Activated naive CD8-positive, alpha-beta T cell treated with anti-CD3 and anti-CD28 coated beads for 36 hours (primary cell): ENCODE data around the gene NDUFA7. TPM values are rescaled to one million over a fixed set of nuclear protein-coding genes. Genes with fewer than 3 reads are reported as not detected.
"Not testable (repeated sequence)": the region's sequence is repeated elsewhere in the genome, so short reads cannot be mapped to it uniquely, and the experiment has no call there.

Experiments
- DNase-seq: peaks from one replicate; pipeline ENCODE4 v3.0.0; 2021
- H3K27ac Mint-ChIP-seq: one replicate; pipeline ENCODE4 v1.8.0; 2022; ENCODE audit warnings: mild to moderate bottlenecking, moderate library complexity, mixed read lengths
- H3K27me3 Mint-ChIP-seq: one replicate; pipeline ENCODE4 v1.8.0; 2022; ENCODE audit warnings: mild to moderate bottlenecking, mixed read lengths
- H3K36me3 Mint-ChIP-seq: one replicate; pipeline ENCODE4 v1.8.0; 2021; ENCODE audit warnings: mild to moderate bottlenecking, mixed read lengths
- H3K4me1 Mint-ChIP-seq: one replicate; pipeline ENCODE4 v1.8.0; 2021; ENCODE audit warnings: mixed read lengths
- H3K4me3 Mint-ChIP-seq: one replicate; pipeline ENCODE4 v1.8.0; 2022; ENCODE audit warnings: mild to moderate bottlenecking, moderate library complexity, mixed read lengths
- H3K9me3 Mint-ChIP-seq: one replicate; pipeline ENCODE4 v1.8.0; 2022; ENCODE audit warnings: mixed read lengths
- total RNA-seq, 2 experiments: library from RNA; stranded (reverse); gene quantifications; one replicate each; pipeline ENCODE4 v1.2.3, GENCODE V29; 2021

NDUFA7 gene
- total RNA-seq, 2 experiments from 2014 or later = 78.0 to 84.8 TPM

DNA sequence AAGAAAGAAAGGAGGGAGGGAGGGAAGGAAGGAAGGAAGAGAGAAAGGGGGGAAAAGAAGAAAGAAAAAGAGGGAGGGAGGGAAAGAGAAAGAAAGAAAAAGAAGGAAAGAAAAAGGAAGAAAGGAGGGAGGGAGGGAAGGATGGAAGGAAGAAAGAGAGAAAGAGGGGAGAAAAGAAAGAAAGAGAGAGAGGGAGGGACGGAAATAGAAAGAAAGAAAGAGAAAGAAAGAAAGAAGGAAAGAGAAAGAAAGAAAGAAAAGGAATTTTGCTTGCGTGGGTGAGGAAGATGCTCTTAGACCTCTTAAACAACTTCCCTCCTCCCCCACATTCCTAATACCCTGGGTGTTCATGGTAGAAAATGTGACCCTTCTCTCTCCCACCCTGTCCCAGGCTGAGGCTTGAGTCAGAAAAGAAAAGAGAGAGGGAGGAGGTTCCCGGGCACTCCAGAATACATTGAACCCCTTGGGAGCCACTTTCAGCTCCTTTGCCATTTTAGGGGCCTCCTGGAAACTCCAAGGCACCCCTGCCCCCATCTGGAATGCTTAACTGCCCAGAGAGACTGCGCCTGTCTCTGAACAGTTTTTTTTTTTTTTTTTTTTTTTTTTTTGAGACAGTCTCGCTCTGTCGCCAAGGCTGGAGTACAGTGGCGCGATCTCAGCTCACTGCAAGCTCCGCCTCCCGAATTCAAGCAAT lies 31.1 kb upstream of the NDUFA7 start:
- DNase-seq = no peak
- Mint-ChIP-seq H3K4me3 (no peak overlapping the region), H3K27me3 (peaks cover 30% of the 10 kb centered on the region), H3K4me1 (peaks cover 7% of the 10 kb centered on the region), H3K27ac (no peak overlapping the region), H3K9me3 (no peaks in the 10 kb centered on the region), H3K36me3 (no peaks in the 10 kb centered on the region)

DNA sequence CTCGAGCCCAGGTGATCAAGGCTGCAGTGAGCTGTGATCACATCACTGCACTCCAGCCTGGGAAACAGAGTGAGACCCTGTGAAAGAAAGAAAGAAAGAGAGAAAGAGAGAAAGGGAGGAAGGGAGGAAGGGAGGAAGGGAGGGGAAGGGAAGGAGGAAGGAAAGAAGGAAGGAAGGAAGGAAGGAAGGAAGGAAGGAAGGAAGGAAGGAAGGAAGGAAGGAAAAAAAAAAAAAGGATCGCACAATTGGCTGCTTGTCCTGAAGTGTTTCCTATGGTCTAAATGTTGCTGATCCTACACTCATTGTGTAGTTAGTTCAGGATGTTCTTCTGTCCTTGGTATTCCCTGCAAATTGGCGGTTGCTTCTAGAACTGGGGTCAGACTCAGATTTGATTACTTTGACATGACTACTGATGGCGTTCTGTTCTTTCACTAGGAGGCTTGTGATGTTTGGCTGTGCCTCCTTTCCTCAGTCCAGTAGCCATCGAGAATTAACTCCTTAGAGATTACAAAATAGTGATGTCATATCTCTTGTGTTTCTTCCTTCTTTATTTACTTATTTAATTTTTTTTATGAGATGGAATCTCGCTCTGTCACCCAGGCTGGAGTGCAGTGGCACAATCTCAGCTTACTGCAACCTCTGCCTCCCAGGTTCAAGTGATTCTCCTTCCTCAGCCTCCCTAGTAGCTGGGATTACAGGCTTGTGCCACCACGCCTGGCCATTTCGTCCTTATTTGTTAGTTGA lies 28.6 kb upstream of the NDUFA7 start:
- not testable (repeated sequence) for H3K4me3 Mint-ChIP-seq, H3K27ac Mint-ChIP-seq, H3K36me3 Mint-ChIP-seq, DNase-seq, H3K9me3 Mint-ChIP-seq, H3K4me1 Mint-ChIP-seq
- peaks cover 30% of the 10 kb centered on the region for H3K27me3 Mint-ChIP-seq

DNA sequence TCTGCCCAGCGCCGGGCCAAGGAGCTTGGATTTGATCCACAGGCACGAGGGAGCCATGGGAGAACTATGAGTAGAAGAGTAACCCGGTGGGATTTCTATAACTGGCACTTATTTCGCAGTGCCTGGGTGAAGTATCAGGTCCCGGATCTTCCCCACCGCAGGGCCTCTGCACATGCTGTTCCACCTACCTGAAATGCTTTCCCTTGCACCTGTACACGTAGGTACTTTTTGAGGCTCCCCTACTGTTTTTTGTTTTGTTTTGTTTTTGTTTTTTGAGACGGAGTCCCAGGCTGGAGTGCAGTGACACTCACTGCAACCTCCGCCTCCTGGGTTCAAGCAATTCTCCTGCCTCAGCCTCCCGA lies 22.3 kb upstream of the NDUFA7 start:
- Mint-ChIP-seq H3K27ac (no peak overlapping the region), H3K9me3 (no peaks in the 10 kb centered on the region)

GRCh38 chr19:8342684-8343482 lies 21.7 kb upstream of the NDUFA7 start, which contains the start of gene KANK3:
KANK3 (minus strand) TSS chr19:8343262; CDS start chr19:8337828, 5,434 bp downstream.
- H3K27ac Mint-ChIP-seq = no peak within 1 kb of the TSS
- no peaks in the 10 kb centered on the region for H3K9me3 Mint-ChIP-seq
- DNase-seq = peak; percentile 95
- peaks cover 9% of the 10 kb centered on the region for H3K4me1 Mint-ChIP-seq
- no peaks in the 10 kb centered on the region for H3K36me3 Mint-ChIP-seq
- H3K4me3 Mint-ChIP-seq = peak within 1 kb of the TSS; percentile 77
- peaks cover 22% of the 10 kb centered on the region for H3K27me3 Mint-ChIP-seq

More for the DNA sequence above, 22.3 kb upstream of the NDUFA7 start:
- peaks cover 9% of the 10 kb centered on the region for H3K4me1 Mint-ChIP-seq
- H3K36me3 Mint-ChIP-seq = no peaks in the 10 kb centered on the region
- no peak for DNase-seq
- H3K4me3 Mint-ChIP-seq = peak overlapping the region; percentile 77
- peaks cover 16% of the 10 kb centered on the region for H3K27me3 Mint-ChIP-seq

DNA sequence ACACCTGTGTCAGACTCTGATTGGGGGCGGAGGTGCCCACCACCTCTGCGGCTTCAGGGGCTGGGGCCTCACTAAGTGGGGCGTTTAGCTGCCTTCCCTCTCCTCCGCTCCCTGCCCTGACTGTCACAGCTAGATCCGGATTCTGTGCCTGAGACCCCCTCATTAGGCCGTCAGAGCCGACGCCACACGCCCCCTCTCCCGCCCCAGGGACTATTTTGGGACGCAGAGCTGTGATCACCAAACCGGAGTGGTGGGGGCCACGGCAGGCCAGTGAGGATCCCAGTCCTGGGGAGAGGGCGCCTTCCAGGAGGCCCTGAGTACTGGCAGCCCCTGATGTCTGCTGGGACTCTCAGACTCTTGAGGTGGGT lies 21.1 kb upstream of the NDUFA7 start:
- DNase-seq = no peak
- Mint-ChIP-seq H3K9me3 (no peaks in the 10 kb centered on the region), H3K36me3 (no peaks in the 10 kb centered on the region), H3K27ac (no peak overlapping the region), H3K27me3 (peaks cover 28% of the 10 kb centered on the region), H3K4me3 (peak overlapping the region; percentile 42), H3K4me1 (peaks cover 9% of the 10 kb centered on the region)

DNA sequence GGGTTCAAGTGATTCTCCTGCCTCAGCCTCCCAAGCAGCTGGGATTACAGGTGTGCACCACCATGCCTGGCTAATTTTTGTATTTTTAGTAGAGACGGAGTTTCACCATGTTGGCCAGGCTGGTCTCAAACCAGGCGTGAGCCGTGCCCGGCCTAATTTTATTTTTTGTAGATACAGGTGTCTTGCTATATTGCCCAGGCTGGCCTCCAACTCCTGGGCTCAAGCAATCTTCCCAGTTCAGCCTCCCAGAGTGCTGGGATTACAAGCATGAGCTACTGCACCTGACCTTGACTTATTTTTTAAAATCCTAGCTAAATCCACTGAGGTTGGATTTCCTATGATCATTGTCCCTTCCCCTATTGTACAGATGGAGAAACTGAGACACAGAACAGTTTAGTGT lies 20.3 kb upstream of the NDUFA7 start:
- Mint-ChIP-seq H3K4me1 (peaks cover 10% of the 10 kb centered on the region), H3K27me3 (peaks cover 34% of the 10 kb centered on the region)
- not testable (repeated sequence) for H3K36me3 Mint-ChIP-seq, H3K4me3 Mint-ChIP-seq, DNase-seq, H3K27ac Mint-ChIP-seq, H3K9me3 Mint-ChIP-seq

GRCh38 chr19:8340341-8341096 lies 19.3 kb upstream of the NDUFA7 start:
- no peak overlapping the region for H3K4me3 Mint-ChIP-seq
- H3K27me3 Mint-ChIP-seq = peaks cover 43% of the 10 kb centered on the region
- H3K27ac Mint-ChIP-seq = no peak overlapping the region
- H3K36me3 Mint-ChIP-seq = no peaks in the 10 kb centered on the region
- H3K9me3 Mint-ChIP-seq = no peaks in the 10 kb centered on the region
- DNase-seq = no peak
- peaks cover 11% of the 10 kb centered on the region for H3K4me1 Mint-ChIP-seq

DNA sequence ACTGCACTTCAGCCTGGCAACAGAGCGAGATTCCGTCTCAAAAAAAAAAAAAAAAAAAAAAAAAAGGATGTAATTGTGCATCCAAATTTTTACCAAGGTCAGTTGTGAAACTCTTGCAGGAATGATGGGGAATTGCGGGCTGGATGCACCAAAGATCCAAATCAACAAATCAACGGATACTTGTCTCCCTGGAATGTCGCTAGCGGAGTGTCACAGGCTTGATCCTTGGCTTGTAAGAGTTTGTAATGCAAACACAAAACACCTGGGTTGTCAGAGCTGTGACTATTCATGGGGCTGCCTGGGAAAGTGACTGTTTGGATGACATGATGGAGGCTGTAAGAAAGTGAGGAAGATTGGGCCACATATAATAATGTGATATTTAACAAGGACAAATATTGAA lies 17.7 kb upstream of the NDUFA7 start:
- H3K36me3 Mint-ChIP-seq = no peaks in the 10 kb centered on the region
- H3K27ac Mint-ChIP-seq = no peak overlapping the region
- DNase-seq = no peak
- H3K4me3 Mint-ChIP-seq = no peak overlapping the region
- peaks cover 13% of the 10 kb centered on the region for H3K4me1 Mint-ChIP-seq
- H3K27me3 Mint-ChIP-seq = peaks cover 50% of the 10 kb centered on the region
- H3K9me3 Mint-ChIP-seq = no peaks in the 10 kb centered on the region

DNA sequence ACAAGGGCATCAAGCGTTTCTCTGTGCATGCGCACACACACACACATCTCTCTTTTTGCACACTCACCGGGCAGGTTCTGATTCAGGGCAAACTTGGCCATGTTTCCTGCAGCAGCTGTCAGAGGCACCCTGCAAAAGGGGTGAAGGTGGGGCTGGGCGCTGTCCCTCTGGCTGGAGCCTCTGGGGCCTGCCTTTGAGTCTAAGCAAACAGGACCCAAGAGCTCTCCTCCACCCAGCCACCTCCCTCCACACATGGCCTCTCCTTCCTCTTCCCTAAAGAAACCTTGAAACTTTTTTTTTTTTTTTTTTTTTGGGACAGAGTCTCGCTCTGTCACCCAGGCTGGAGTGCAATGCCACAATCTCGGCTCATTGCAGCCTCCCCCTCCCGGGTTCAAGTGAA lies 16.6 kb upstream of the NDUFA7 start:
- Mint-ChIP-seq H3K36me3 (no peaks in the 10 kb centered on the region), H3K9me3 (no peaks in the 10 kb centered on the region), H3K4me3 (no peak overlapping the region), H3K4me1 (peaks cover 11% of the 10 kb centered on the region), H3K27ac (no peak overlapping the region), H3K27me3 (peaks cover 56% of the 10 kb centered on the region)
- DNase-seq = no peak

- Mint-ChIP-seq H3K9me3 (no peaks in the 10 kb centered on the region), H3K36me3 (no peaks in the 10 kb centered on the region), H3K4me3 (no peak overlapping the region), H3K27ac (no peak overlapping the region), H3K4me1 (peaks cover 8% of the 10 kb centered on the region), H3K27me3 (peaks cover 56% of the 10 kb centered on the region)
- DNase-seq = no peak
Measured at GRCh38 chr19:8336660-8337059, 15.5 kb upstream of the NDUFA7 start.

- DNase-seq = no peak
- peaks cover 7% of the 10 kb centered on the region for H3K4me1 Mint-ChIP-seq
Measured at GRCh38 chr19:8336072-8336569, 14.9 kb upstream of the NDUFA7 start.

GRCh38 chr19:8335343-8336071 lies 14.3 kb upstream of the NDUFA7 start:
- no peaks in the 10 kb centered on the region for H3K9me3 Mint-ChIP-seq
- H3K27me3 Mint-ChIP-seq = peaks cover 49% of the 10 kb centered on the region
- H3K4me3 Mint-ChIP-seq = peak overlapping the region; percentile 40
- peaks cover 5% of the 10 kb centered on the region for H3K4me1 Mint-ChIP-seq
- no peak overlapping the region for H3K27ac Mint-ChIP-seq
- H3K36me3 Mint-ChIP-seq = no peaks in the 10 kb centered on the region
- peak; percentile 60 for DNase-seq

More at GRCh38 chr19:8336072-8336569, 14.9 kb upstream of the NDUFA7 start:
- H3K4me3 Mint-ChIP-seq = peak overlapping the region; percentile 40
- H3K27me3 Mint-ChIP-seq = peaks cover 55% of the 10 kb centered on the region
- H3K36me3 Mint-ChIP-seq = no peaks in the 10 kb centered on the region
- no peak overlapping the region for H3K27ac Mint-ChIP-seq
- no peaks in the 10 kb centered on the region for H3K9me3 Mint-ChIP-seq

DNA sequence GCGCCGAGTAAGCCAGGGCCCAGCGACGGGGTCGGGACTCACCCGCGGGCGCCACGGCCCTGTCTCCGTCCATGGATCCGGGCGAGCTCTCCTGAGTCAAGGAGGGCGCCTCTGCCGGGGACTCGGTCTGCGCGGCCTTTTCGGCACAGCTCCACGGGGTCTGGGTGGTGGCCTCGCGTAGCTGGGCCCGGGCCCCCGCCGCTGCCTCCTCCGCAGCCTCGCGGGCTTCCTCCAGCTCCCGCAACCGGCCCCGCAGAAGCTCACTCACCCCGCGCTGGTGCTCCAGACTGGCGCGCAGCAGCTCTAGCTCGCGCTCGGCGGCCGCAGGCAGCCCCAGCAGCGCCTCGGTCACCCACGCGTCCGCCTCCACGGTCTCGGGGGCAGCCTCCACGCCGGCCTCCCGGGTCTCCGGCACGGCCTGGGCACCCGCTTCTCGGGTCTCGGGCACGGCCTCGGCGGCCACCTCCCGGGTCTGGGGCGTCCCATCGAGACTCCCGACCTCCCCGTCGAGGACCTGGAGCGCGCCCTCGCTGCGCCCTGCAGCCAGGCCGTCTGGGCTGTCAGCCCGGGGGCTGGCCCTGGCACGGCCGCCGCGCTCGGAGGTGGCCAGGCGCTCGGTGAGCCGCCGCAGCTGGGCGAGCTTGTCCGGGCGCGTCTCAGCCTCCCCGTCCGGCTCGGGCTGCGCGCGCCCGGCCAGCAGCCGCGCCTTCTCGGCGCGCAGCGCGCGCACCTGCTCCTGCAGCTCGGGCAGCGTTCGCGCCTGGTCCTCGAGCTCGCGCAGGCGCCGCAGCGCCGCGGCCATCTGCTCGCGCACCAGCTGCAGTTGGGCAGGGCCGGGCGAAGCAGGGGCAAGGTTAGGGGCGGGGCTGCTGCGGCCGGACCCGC lies 13.5 kb upstream of the NDUFA7 start:
- no peak overlapping the region for H3K27ac Mint-ChIP-seq
- H3K27me3 Mint-ChIP-seq = peaks cover 45% of the 10 kb centered on the region
- H3K4me1 Mint-ChIP-seq = peaks cover 4% of the 10 kb centered on the region
- peak; percentile 73 for DNase-seq
- no peaks in the 10 kb centered on the region for H3K36me3 Mint-ChIP-seq
- no peaks in the 10 kb centered on the region for H3K9me3 Mint-ChIP-seq
- H3K4me3 Mint-ChIP-seq = no peak overlapping the region
